Adrenal gland (tissue), 12 donors: ENCODE results near the gene DNPEP. TPM values are rescaled to one million over a fixed set of nuclear protein-coding genes. Genes with fewer than 3 reads are reported as not detected.
"Not testable (repeated sequence)": the region's sequence is repeated elsewhere in the genome, so short reads cannot be mapped to it uniquely, and the experiment has no call there.

Source experiments
- DNase-seq, 7 donors: peaks; one replicate each; pipeline ENCODE4 v3.0.0-alpha.2; 2019 to 2020
- H3K27ac ChIP-seq, 5 donors: fragments of 200-600 bp; sonication (generic) in 4 of 5; 1 replicate in 3 of 5; 2 replicates in 2 of 5; pipeline versions ENCODE4 v1.5.1 to v1.8.0; 2016 to 2020; ENCODE audit warnings: mild to moderate bottlenecking in 1 of 5
- H3K27me3 ChIP-seq: fragments of 200-600 bp; 2 replicates; pipeline ENCODE4 v1.8.0; 2021
- H3K36me3 ChIP-seq, 2 donors: fragments of 200-600 bp; replicated peaks in 1 of 2; 1 replicate in 1 of 2; 2 replicates in 1 of 2; pipeline versions ENCODE4 v1.5.1 to v1.8.0; 2018 to 2022
- H3K4me1 ChIP-seq, 2 donors: fragments of 200-600 bp; replicated peaks in 1 of 2; 1 replicate in 1 of 2; 2 replicates in 1 of 2; pipeline versions ENCODE4 v1.5.1 to v1.8.0; 2018 to 2021
- H3K4me3 ChIP-seq, 4 donors: fragments of 200-600 bp; sonication (generic) in 3 of 4; one replicate each; pipeline ENCODE4 v1.5.1; 2016 to 2018
- H3K9me3 ChIP-seq, 3 donors: fragments of 200-600 bp; sonication (generic) in 1 of 3; replicated peaks in 1 of 3; 1 replicate in 2 of 3; 2 replicates in 1 of 3; pipeline versions ENCODE4 v1.5.1 to v1.8.0; 2016 to 2021
- CTCF ChIP-seq, 6 experiments: fragments of 450-650 bp in 4 of 6; fragments of 200-600 bp in 2 of 6; sonication (generic) in 1 of 6; IDR thresholded peaks; 1 replicate in 5 of 6; 2 replicates in 1 of 6; pipeline versions ENCODE4 v1.5.1 to v1.8.0; 2016 to 2021; ENCODE audit warnings: antibody characterized with exemption in 6 of 6, mild to moderate bottlenecking in 2 of 6, moderate library complexity in 1 of 6
- POLR2A ChIP-seq, 2 donors: fragments of 450-650 bp; IDR thresholded peaks; one replicate each; pipeline ENCODE4 v1.6.1; 2017; ENCODE audit warnings: antibody characterized with exemption in 2 of 2, mild to moderate bottlenecking in 2 of 2, moderate library complexity in 1 of 2
- WGBS, 4 donors: extraction: QIAGEN DNeasy Blood & Tissue Kit in 2 of 4; methylation state at CpG; one replicate each; pipeline versions ENCODE4 v1.1.5 to v1.1.7; 2013 to 2017; 5-methylcytosine and 5-hydroxymethylcytosine counted together
- intact Hi-C, 2 donors: fragments of 100-400 bp; cut with DNase I; formaldehyde crosslinking; loops; one replicate each; pipeline versions ENCODE4 v1.14.1 to v1.15.0; 2022 to 2023
- polyA plus RNA-seq, 3 donors: library from polyadenylated mRNA; stranded (reverse); fragments of 200-250 nt in 2 of 3; fragments of 350-450 nt in 1 of 3; fragmentation: Illumina TruSeq in 1 of 3; extraction: RNeasy Lipid Tissue Mini Kit (QIAGEN cat#74804) in 1 of 3; gene quantifications; one replicate each; pipeline ENCODE4 v1.2.3, GENCODE V29; 2013 to 2014
- total RNA-seq, 9 donors: library from RNA; depleted of rRNA in 4 of 9; stranded (reverse); fragments of >200 nt in 4 of 9; fragments of 120-200 nt in 1 of 9; fragmentation: NEBNext Ultra II Directional in 1 of 9; extraction: Animal tissue kit (Norgen Biotek cat#: 25700) in 1 of 9; gene quantifications; one replicate each; pipeline versions ENCODE4 v1.1.0 to v1.2.4, GENCODE V29; 2013 to 2023
- donor health status: healthy with polysubstance abuse.
- donor health status: Bipolar disorder and iron deficiency.
- donor health status: DM: yes; HTN: yes; CAD: no.
- donor health status: DM: no; HTN: no; CAD: no.
- donor health status: DM: no; HTN: no; CAD: no.
- donor health status: DM: yes; HTN: yes; CAD: no.

The DNPEP gene
- total and polyA plus RNA-seq, 12 donors = 30.0 to 107 (median 53.5) TPM

GRCh38 chr2:219408631-219409030, 20.9 kb upstream of the DNPEP start:
- H3K4me3 ChIP-seq = no peak overlapping the region
- no peaks in the 10 kb centered on the region for H3K4me1 ChIP-seq

GRCh38 chr2:219408204-219408603, 20.5 kb upstream of the DNPEP start:
- TF ChIP-seq POLR2A (IDR thresholded peaks at IDR 0.05) (no peak), CTCF (IDR thresholded peaks at IDR 0.05) (no peak)
- intact Hi-C loops = loop anchor here (10.0 kb wide), 1 partner anchor 67 kb away; no protein-coding TSS in a partner anchor
- Histone ChIP-seq H3K36me3 (no peaks in the 10 kb centered on the region), H3K27me3 (no peaks in the 10 kb centered on the region), H3K4me3 (no peak overlapping the region), H3K27ac (no peak overlapping the region), H3K9me3 (no peaks in the 10 kb centered on the region), H3K4me1 (no peaks in the 10 kb centered on the region)
- no peak for DNase-seq
- 52 to 67% (median 64%) methylated on average over 5 of the region's 5 CpGs for WGBS, 4 donors

More at GRCh38 chr2:219408631-219409030, 20.9 kb upstream of the DNPEP start:
- no peak overlapping the region for H3K27ac ChIP-seq
- DNase-seq = no peak
- no peak for TF ChIP-seq POLR2A (IDR thresholded peaks at IDR 0.05)
- no peak for TF ChIP-seq CTCF (IDR thresholded peaks at IDR 0.05)
- H3K27me3 ChIP-seq = no peaks in the 10 kb centered on the region
- H3K36me3 ChIP-seq = no peaks in the 10 kb centered on the region
- H3K9me3 ChIP-seq = no peaks in the 10 kb centered on the region
- 57 to 68% (median 64%) methylated on average over 8 of the region's 8 CpGs for WGBS, 4 donors
- intact Hi-C loops = loop anchor here (10.0 kb wide), 1 partner anchor 66 kb away; no protein-coding TSS in a partner anchor

GRCh38 chr2:219407343-219407742, 19.6 kb upstream of the DNPEP start:
- not testable (repeated sequence) for H3K4me1 ChIP-seq, H3K4me3 ChIP-seq, H3K36me3 ChIP-seq, H3K27me3 ChIP-seq, H3K27ac ChIP-seq, DNase-seq, H3K9me3 ChIP-seq
- 68 to 70% (median 69%) methylated on average over 5 of the region's 5 CpGs for WGBS, 4 donors
- intact Hi-C loops = loop anchor here (10.0 kb wide), 1 partner anchor 67 kb away; no protein-coding TSS in a partner anchor

- Histone ChIP-seq H3K4me1 (no peaks in the 10 kb centered on the region), H3K36me3 (no peaks in the 10 kb centered on the region), H3K9me3 (no peaks in the 10 kb centered on the region), H3K27me3 (no peaks in the 10 kb centered on the region), H3K4me3 (no peak overlapping the region), H3K27ac (no peak overlapping the region)
- no peak for TF ChIP-seq POLR2A (IDR thresholded peaks at IDR 0.05)
- TF ChIP-seq CTCF (IDR thresholded peaks at IDR 0.05) = no peak
- intact Hi-C loops = loop anchor here (10.0 kb wide), 1 partner anchor 68 kb away; no protein-coding TSS in a partner anchor
- no peak for DNase-seq
- 78 to 95% (median 89%) methylated on average over 3 of the region's 3 CpGs for WGBS, 4 donors
These were observed 19.1 kb upstream of the DNPEP start for GRCh38 chr2:219406861-219407230.
